PC-9 (cell line): ENCODE measurements around the gene ATP13A3.

Experiments used
- CTCF ChIP-seq: fragments of 200-600 bp; sonication (generic); conservative IDR thresholded peaks from 2 replicates; pipeline ENCODE4 v1.6.1; 2017; ENCODE audit warnings: mixed run types, antibody characterized with exemption, mild to moderate bottlenecking, moderate library complexity
- EZH2 ChIP-seq: fragments of 200-600 bp; sonication (generic); IDR thresholded peaks from 2 replicates; pipeline ENCODE4 v1.8.0; 2017; ENCODE audit warnings: antibody characterized with exemption, low read depth

GRCh38 chr3:194532591-194532990, 45.8 kb upstream of the ATP13A3 start:
- no peak for TF ChIP-seq CTCF
- no peak for TF ChIP-seq EZH2
